K562 (cell line): ENCODE measurements around the gene WNT3.

Source experiments
- CTCF ChIP-seq, 3 experiments: IDR thresholded peaks in 2 of 3; conservative IDR thresholded peaks in 1 of 3; 2 replicates each; pipeline ENCODE4 v1.5.1; 2011 to 2012; ENCODE audit warnings: low read length in 3 of 3, mild to moderate bottlenecking in 3 of 3, control low read depth in 2 of 3, improper control_type of control experiment in 1 of 3, inconsistent platforms in 1 of 3, low read depth in 1 of 3, mixed read lengths in 1 of 3, moderate library complexity in 1 of 3; ENCODE audit not compliant: insufficient read depth in 2 of 3
- KLF10 ChIP-seq: fragments of 250-450 bp; sonication (Bioruptor Pico); IDR thresholded peaks from 2 replicates; pipeline ENCODE4 v1.6.1; 2021; ENCODE audit warnings: matching md5 sums
- POU5F1 ChIP-seq: fragments of 150-350 bp; IDR thresholded peaks from 2 replicates; pipeline ENCODE4 v1.6.1; 2014; ENCODE audit warnings: borderline replicate concordance, low read length, low read depth, mild to moderate bottlenecking; ENCODE audit not compliant: partially characterized antibody
- SIN3A ChIP-seq, 2 experiments: fragments of 150-350 bp in 1 of 2; IDR thresholded peaks; 2 replicates each; pipeline ENCODE4 v1.6.1; 2011 to 2016; ENCODE audit warnings: borderline replicate concordance in 2 of 2, low read depth in 2 of 2, low read length in 2 of 2, mild to moderate bottlenecking in 2 of 2, moderate library complexity in 2 of 2; ENCODE audit not compliant: control insufficient read depth in 1 of 2
- SMARCC2 ChIP-seq: fragments of 450-650 bp; IDR thresholded peaks from 2 replicates; pipeline ENCODE4 v1.6.1; 2017; ENCODE audit warnings: antibody characterized with exemption, moderate library complexity, mild to moderate bottlenecking, low read depth

- no peak for TF ChIP-seq CTCF (IDR thresholded peaks at IDR 0.05 in 2 of 3, conservative IDR thresholded peaks at IDR 0.05 in 1 of 3; ENCODE audit: insufficient read depth in 2 of 3, low read depth in 1 of 3, low read length in 3 of 3)
- TF ChIP-seq POU5F1 = no peak
- TF ChIP-seq KLF10 (CRISPR knock-in tag) = no peak
- TF ChIP-seq SMARCC2 = no peak
- TF ChIP-seq SIN3A (IDR thresholded peaks at IDR 0.05; ENCODE audit: borderline replicate concordance in 2 of 2, control insufficient read depth in 1 of 2, low read depth in 2 of 2, low read length in 2 of 2) = no peak
These were observed 54.3 kb downstream of the WNT3 start for GRCh38 chr17:46764000-46764708.
